ENCODE measurements around the gene PRR23C. TPM values are rescaled to one million over a fixed set of nuclear protein-coding genes. Genes with fewer than 3 reads are reported as not detected.

The PRR23C gene
- polyA plus RNA-seq (2011; rRNA removed) (not detected in 2 replicates), polyA minus RNA-seq (2011; rRNA and poly(A)+ RNA removed) (not detected in 2 replicates)

- H3K4me3 ChIP-seq (ENCODE audit: low read depth, low read length) = no peak within 1 kb of the TSS
- POLR2A ChIA-PET = no interaction called here
- no peak for TF ChIP-seq CTCF (IDR thresholded peaks at IDR 0.05; ENCODE audit: insufficient read depth, low read depth, low read length)
- DNase-seq (ENCODE audit: low read depth) = no peak
- H3K36me3 ChIP-seq (ENCODE audit: control insufficient read depth, insufficient read depth, low read length) = no peaks in the 10 kb centered on the region
- CTCF ChIA-PET = interaction anchor here (0.9 kb wide), 1 partner anchor 109 kb away, joined by 4 read pairs; no protein-coding TSS in a partner anchor
- no peaks in the 10 kb centered on the region for H3K27me3 ChIP-seq (ENCODE audit: control insufficient read depth, insufficient read depth, low read length)
Observed at GRCh38 chr3:139044366-139045210, at the start of gene PRR23C. PRR23C (minus strand) TSS chr3:139044892; CDS start chr3:139044620, 272 bp downstream.

GRCh38 chr3:139093840-139094239 is 49.1 kb upstream of the PRR23C start:
- Histone ChIP-seq H3K27me3 (ENCODE audit: control insufficient read depth, insufficient read depth, low read length) (peaks cover 4% of the 10 kb centered on the region; the same call in 1 of the 2 replicates), H3K36me3 (ENCODE audit: control insufficient read depth, insufficient read depth, low read length) (no peaks in the 10 kb centered on the region), H3K4me3 (ENCODE audit: low read depth, low read length) (no peak overlapping the region)
- ChIA-PET POLR2A (no interaction called here), CTCF (interaction anchor here (1.1 kb wide), 1 partner anchor 13 kb away, joined by 3 read pairs; no protein-coding TSS in a partner anchor)
- TF ChIP-seq CTCF (IDR thresholded peaks at IDR 0.05; ENCODE audit: insufficient read depth, low read depth, low read length) = no peak
- no peak for DNase-seq (ENCODE audit: low read depth)

- no peak for TF ChIP-seq CTCF (IDR thresholded peaks at IDR 0.05; ENCODE audit: insufficient read depth, low read depth, low read length)
- ChIA-PET CTCF (interaction anchor here (1.2 kb wide), 1 partner anchor 22 kb away, joined by 3 read pairs; no protein-coding TSS in a partner anchor), POLR2A (no interaction called here)
- DNase-seq (ENCODE audit: low read depth) = no peak
- Histone ChIP-seq H3K4me3 (ENCODE audit: low read depth, low read length) (no peak overlapping the region), H3K27me3 (ENCODE audit: control insufficient read depth, insufficient read depth, low read length) (0 out of 2 replicates have a peak, but pooled peaks cover 1% of the 10 kb centered on the region), H3K36me3 (ENCODE audit: control insufficient read depth, insufficient read depth, low read length) (no peaks in the 10 kb centered on the region)
Observed at GRCh38 chr3:139088462-139089324, 44.0 kb upstream of the PRR23C start.

- H3K36me3 ChIP-seq (ENCODE audit: control insufficient read depth, insufficient read depth, low read length) = no peaks in the 10 kb centered on the region
- TF ChIP-seq CTCF (IDR thresholded peaks at IDR 0.05; ENCODE audit: insufficient read depth, low read depth, low read length) = no peak
- no peak for DNase-seq (ENCODE audit: low read depth)
- ChIA-PET CTCF (interaction anchor here (1.6 kb wide), 1 partner anchor 24 kb away, joined by 5 read pairs; no protein-coding TSS in a partner anchor), POLR2A (no interaction called here)
- H3K4me3 ChIP-seq (ENCODE audit: low read depth, low read length) = no peak overlapping the region
- 0 out of 2 replicates have a peak, but pooled peaks cover 1% of the 10 kb centered on the region for H3K27me3 ChIP-seq (ENCODE audit: control insufficient read depth, insufficient read depth, low read length)
Observed at GRCh38 chr3:139087621-139088020, 42.9 kb upstream of the PRR23C start.

GRCh38 chr3:139084176-139084575 is 39.5 kb upstream of the PRR23C start:
- POLR2A ChIA-PET = no interaction called here
- Histone ChIP-seq H3K27me3 (ENCODE audit: control insufficient read depth, insufficient read depth, low read length) (0 out of 2 replicates have a peak, but pooled peaks cover 1% of the 10 kb centered on the region), H3K36me3 (ENCODE audit: control insufficient read depth, insufficient read depth, low read length) (no peaks in the 10 kb centered on the region), H3K4me3 (ENCODE audit: low read depth, low read length) (no peak overlapping the region)
- TF ChIP-seq CTCF (IDR thresholded peaks at IDR 0.05; ENCODE audit: insufficient read depth, low read depth, low read length) = no peak
- DNase-seq (ENCODE audit: low read depth) = no peak
- CTCF ChIA-PET = no interaction called here
